PC-9 (cell line): ENCODE results near the gene PDS5B. TPM values are rescaled to one million over a fixed set of nuclear protein-coding genes. Genes with fewer than 3 reads are reported as not detected.

ENCODE experiments used
- BruUV-seq: library from RNA; stranded (reverse); fragments of 400-500 nt; replicated peaks from 2 replicates; lab custom pipeline; 2021; lab: Mats Ljungman, UMichigan
- CTCF ChIA-PET: fragments of 300-600 bp; sonication (Branson Sonifier 250); formaldehyde crosslinking; loops from one replicate; lab custom pipeline; 2022; ENCODE audit warnings: antibody characterized with exemption; lab: Charles Lee
- POLR2A ChIA-PET: fragments of 300-600 bp; sonication (Branson Sonifier 250); formaldehyde crosslinking; loops from one replicate; lab custom pipeline; 2022; ENCODE audit warnings: antibody characterized with exemption; ENCODE audit not compliant: unreplicated experiment; lab: Charles Lee
- DNase-seq, 2 experiments: peaks; one replicate each; pipeline versions ENCODE4 v3.0.0 to v3.0.0-alpha.2; 2015 to 2022; ENCODE audit warnings: mixed read lengths in 1 of 2
- H2AFZ ChIP-seq: fragments of 200-600 bp; sonication (generic); 2 replicates; pipeline ENCODE4 v1.8.1; 2017; ENCODE audit warnings: antibody characterized with exemption
- H3F3A ChIP-seq: fragments of 200-600 bp; sonication (generic); 2 replicates; pipeline ENCODE4 v1.8.1; 2017; ENCODE audit warnings: antibody characterized with exemption, mild to moderate bottlenecking, low read depth; ENCODE audit not compliant: insufficient read depth
- H3K27ac ChIP-seq: fragments of 200-600 bp; sonication (generic); 2 replicates; pipeline ENCODE4 v1.6.1; 2016; ENCODE audit warnings: mixed run types
- H3K27me3 ChIP-seq: fragments of 200-600 bp; sonication (generic); 2 replicates; pipeline ENCODE4 v1.6.1; 2016; ENCODE audit warnings: low read depth, mixed run types; ENCODE audit not compliant: insufficient read depth
- H3K36me3 ChIP-seq: fragments of 200-600 bp; sonication (generic); 2 replicates; pipeline ENCODE4 v1.6.1; 2016; ENCODE audit warnings: low read depth, mixed run types
- H3K4me1 ChIP-seq: fragments of 200-600 bp; sonication (generic); replicated peaks from 2 replicates; pipeline ENCODE4 v1.6.1; 2016; ENCODE audit warnings: mixed run types; ENCODE audit not compliant: insufficient read depth
- H3K4me2 ChIP-seq: fragments of 200-600 bp; sonication (generic); 2 replicates; pipeline ENCODE4 v1.6.1; 2017; ENCODE audit warnings: mixed run types
- H3K4me3 ChIP-seq: fragments of 200-600 bp; sonication (generic); 2 replicates; pipeline ENCODE4 v1.6.1; 2016; ENCODE audit warnings: mixed run types
- H3K79me2 ChIP-seq: fragments of 200-600 bp; sonication (generic); 2 replicates; pipeline ENCODE4 v1.6.1; 2017; ENCODE audit warnings: low read depth, mixed run types
- H3K9me2 ChIP-seq: fragments of 200-600 bp; sonication (generic); 2 replicates; pipeline ENCODE4 v1.8.1; 2017; ENCODE audit warnings: mild to moderate bottlenecking; ENCODE audit not compliant: insufficient read depth
- H3K9me3 ChIP-seq: fragments of 200-600 bp; sonication (generic); 2 replicates; pipeline ENCODE4 v1.8.1; 2016; ENCODE audit warnings: low read depth; ENCODE audit not compliant: insufficient read depth
- H4K20me1 ChIP-seq: fragments of 200-600 bp; sonication (generic); 2 replicates; pipeline ENCODE4 v1.8.1; 2017; ENCODE audit not compliant: insufficient read depth
- EZH2 ChIP-seq: fragments of 200-600 bp; sonication (generic); IDR thresholded peaks from 2 replicates; pipeline ENCODE4 v1.8.0; 2017; ENCODE audit warnings: antibody characterized with exemption, low read depth
- intact Hi-C: fragments of 100-400 bp; cut with micrococcal nuclease; formaldehyde crosslinking; loops from one replicate; pipeline ENCODE4 v1.10.0; 2022; ENCODE audit not compliant: unreplicated experiment
- total RNA-seq: library from RNA; stranded (reverse); gene quantifications from 2 replicates; pipeline ENCODE4 v1.2.3, GENCODE V29; 2021
- TF ChIP-seq, protein P1 (sequence below): fragments of 200-600 bp; sonication (generic); conservative IDR thresholded peaks from 2 replicates; pipeline ENCODE4 v1.6.1; 2017; ENCODE audit warnings: mixed run types, antibody characterized with exemption, mild to moderate bottlenecking, moderate library complexity

PDS5B gene
- total RNA-seq, 1 experiment from 2014 or later = 37.6 TPM

DNA sequence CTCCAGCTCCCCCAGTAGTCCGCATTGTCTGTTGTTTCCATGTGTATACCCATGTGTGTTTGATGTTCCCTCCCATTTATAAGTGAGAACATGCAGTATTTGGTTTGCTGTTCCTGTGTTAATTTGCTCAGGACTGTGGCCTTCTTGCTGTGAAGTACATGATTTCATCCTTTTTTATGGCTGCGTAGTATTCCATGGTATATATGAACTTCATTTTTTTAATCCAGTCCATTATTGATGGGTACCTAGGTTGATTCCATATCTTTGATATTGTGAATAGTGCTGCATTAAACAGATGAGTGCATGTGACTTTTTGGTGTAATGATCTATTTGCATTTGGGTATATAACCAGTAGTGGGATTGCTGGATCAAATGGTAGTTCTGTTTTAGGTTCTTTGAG, 175.2 kb downstream of the PDS5B start:
- CTCF ChIA-PET = no interaction called here
- intact Hi-C loops = no loop called here
- H3F3A ChIP-seq = peaks cover 5% of the 10 kb centered on the region
- H2AFZ ChIP-seq = no peak overlapping the region
- no peaks in the 10 kb centered on the region for H3K9me3 ChIP-seq
- H3K36me3 ChIP-seq = peaks cover 38% of the 10 kb centered on the region; the same call in 1 of the 2 replicates
- H4K20me1 ChIP-seq = no peaks in the 10 kb centered on the region
- H3K27ac ChIP-seq = no peak overlapping the region
- no TSS peak for BruUV-seq
- H3K27me3 ChIP-seq = no peaks in the 10 kb centered on the region
- H3K4me3 ChIP-seq = no peak overlapping the region
- no peaks in the 10 kb centered on the region for H3K79me2 ChIP-seq
- POLR2A ChIA-PET = no interaction called here
- no peak overlapping the region for H3K4me2 ChIP-seq
- no peaks in the 10 kb centered on the region for H3K9me2 ChIP-seq
- TF ChIP-seq, protein P1, sequence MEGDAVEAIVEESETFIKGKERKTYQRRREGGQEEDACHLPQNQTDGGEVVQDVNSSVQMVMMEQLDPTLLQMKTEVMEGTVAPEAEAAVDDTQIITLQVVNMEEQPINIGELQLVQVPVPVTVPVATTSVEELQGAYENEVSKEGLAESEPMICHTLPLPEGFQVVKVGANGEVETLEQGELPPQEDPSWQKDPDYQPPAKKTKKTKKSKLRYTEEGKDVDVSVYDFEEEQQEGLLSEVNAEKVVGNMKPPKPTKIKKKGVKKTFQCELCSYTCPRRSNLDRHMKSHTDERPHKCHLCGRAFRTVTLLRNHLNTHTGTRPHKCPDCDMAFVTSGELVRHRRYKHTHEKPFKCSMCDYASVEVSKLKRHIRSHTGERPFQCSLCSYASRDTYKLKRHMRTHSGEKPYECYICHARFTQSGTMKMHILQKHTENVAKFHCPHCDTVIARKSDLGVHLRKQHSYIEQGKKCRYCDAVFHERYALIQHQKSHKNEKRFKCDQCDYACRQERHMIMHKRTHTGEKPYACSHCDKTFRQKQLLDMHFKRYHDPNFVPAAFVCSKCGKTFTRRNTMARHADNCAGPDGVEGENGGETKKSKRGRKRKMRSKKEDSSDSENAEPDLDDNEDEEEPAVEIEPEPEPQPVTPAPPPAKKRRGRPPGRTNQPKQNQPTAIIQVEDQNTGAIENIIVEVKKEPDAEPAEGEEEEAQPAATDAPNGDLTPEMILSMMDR = no peak
- no peak for DNase-seq
- H3K4me1 ChIP-seq = no peaks in the 10 kb centered on the region

DNA sequence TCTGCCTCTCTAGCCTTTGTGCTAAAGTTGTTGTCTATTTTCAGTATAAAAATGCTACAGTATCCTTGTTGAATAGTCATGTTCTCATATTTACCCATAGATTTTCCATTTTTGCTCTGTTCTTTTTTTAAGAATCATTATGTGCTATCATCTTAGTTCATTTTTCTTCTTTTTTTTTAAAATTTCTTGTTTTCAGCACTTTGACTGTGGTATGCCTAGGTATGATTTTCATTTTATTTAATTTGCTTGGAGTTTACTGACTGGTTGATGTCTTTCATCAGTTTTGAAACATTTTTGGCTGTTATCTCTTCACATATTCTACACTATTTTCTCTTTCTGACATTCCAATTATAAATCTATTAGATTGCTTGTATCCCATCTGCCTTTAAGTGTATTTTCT, 192.9 kb downstream of the PDS5B start:
- Histone ChIP-seq H2AFZ (no peak overlapping the region), H3K4me1 (no peaks in the 10 kb centered on the region)
- BruUV-seq = no TSS peak

DNA sequence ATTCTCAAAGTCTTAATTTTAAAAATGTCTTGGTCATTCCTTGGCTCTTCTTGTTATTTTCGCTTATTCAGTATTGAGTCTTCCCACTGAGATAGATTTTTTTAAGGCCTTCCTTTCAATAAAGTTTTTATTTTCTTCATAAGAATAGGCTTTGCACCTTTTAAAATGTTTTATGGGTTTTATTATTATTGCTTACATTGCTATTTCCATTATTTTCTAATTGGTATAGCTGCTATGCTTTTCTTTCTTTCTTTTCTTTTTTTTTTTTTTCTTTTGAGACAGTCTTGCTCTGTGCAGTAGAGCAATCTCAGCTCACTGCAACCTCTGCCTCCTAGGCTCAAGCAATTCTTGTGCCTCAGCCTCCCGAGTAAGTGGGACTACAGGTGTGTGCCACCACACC, 195.7 kb downstream of the PDS5B start:
- Histone ChIP-seq H3F3A (no peaks in the 10 kb centered on the region), H4K20me1 (no peaks in the 10 kb centered on the region), H3K9me3 (no peaks in the 10 kb centered on the region), H3K4me1 (no peaks in the 10 kb centered on the region), H3K9me2 (no peaks in the 10 kb centered on the region), H3K27me3 (no peaks in the 10 kb centered on the region), H3K36me3 (peaks cover 14% of the 10 kb centered on the region; the same call in 1 of the 2 replicates), H2AFZ (no peak overlapping the region), H3K4me3 (no peak overlapping the region), H3K79me2 (no peaks in the 10 kb centered on the region), H3K27ac (no peak overlapping the region), H3K4me2 (no peak overlapping the region)
- no TSS peak for BruUV-seq
- TF ChIP-seq, protein P1 = no peak
- TF ChIP-seq EZH2 = no peak
- CTCF ChIA-PET = no interaction called here
- no peak for DNase-seq
- intact Hi-C loops = no loop called here
- POLR2A ChIA-PET = no interaction called here

More for the DNA sequence above, 192.9 kb downstream of the PDS5B start:
- Histone ChIP-seq H3K27ac (no peak overlapping the region), H3K9me2 (no peaks in the 10 kb centered on the region), H3K36me3 (peaks cover 21% of the 10 kb centered on the region), H3K4me3 (no peak overlapping the region), H3K27me3 (no peaks in the 10 kb centered on the region), H3F3A (peaks cover 6% of the 10 kb centered on the region), H3K4me2 (no peak overlapping the region), H4K20me1 (no peaks in the 10 kb centered on the region), H3K79me2 (no peaks in the 10 kb centered on the region), H3K9me3 (no peaks in the 10 kb centered on the region)
- intact Hi-C loops = no loop called here
- TF ChIP-seq, protein P1 = no peak
- no peak for TF ChIP-seq EZH2
- POLR2A ChIA-PET = interaction anchor here (0.7 kb wide), 1 partner anchor 9 kb away, joined by 3 read pairs; no protein-coding TSS in a partner anchor
- no peak for DNase-seq
- CTCF ChIA-PET = no interaction called here
